ENCODE measurements around the gene COL5A2. TPM values are rescaled to one million over a fixed set of nuclear protein-coding genes. Genes with fewer than 3 reads are reported as not detected.

Gene COL5A2
- total RNA-seq, 1 donor from 2014 or later: 26.3 TPM

DNA sequence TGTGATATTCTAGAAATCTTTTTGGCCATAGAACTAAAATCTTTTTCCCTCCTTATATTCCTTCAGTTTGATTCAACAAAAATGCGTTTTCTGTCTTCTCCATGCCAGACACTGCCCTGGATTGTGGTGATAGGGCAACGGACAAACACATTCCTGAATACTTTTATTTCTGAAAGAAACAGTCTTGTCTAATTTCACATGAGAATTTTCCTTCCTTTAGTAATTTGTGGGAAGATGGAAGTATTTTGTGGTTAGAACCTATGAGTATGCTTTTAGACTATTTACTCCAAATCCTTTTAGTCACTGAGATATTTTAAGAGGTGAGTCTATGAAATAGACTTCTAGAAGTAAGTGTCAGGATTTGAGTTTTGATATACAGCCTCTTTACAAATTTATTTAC lies 49.6 kb downstream of the COL5A2 start:
- Histone ChIP-seq H3K36me3 (no peaks in the 10 kb centered on the region), H3K9me3 (no peaks in the 10 kb centered on the region), H3K27me3 (ENCODE audit: low read depth) (no peaks in the 10 kb centered on the region), H3K4me3 (no peak overlapping the region), H3K4me1 (no peaks in the 10 kb centered on the region), H3K27ac (no peak overlapping the region)
- no peak for TF ChIP-seq CTCF (IDR thresholded peaks at IDR 0.05)
- DNase-seq: no peak
- intact Hi-C loops (cut with DNase I): no loop called here
- ATAC-seq: no peak

DNA sequence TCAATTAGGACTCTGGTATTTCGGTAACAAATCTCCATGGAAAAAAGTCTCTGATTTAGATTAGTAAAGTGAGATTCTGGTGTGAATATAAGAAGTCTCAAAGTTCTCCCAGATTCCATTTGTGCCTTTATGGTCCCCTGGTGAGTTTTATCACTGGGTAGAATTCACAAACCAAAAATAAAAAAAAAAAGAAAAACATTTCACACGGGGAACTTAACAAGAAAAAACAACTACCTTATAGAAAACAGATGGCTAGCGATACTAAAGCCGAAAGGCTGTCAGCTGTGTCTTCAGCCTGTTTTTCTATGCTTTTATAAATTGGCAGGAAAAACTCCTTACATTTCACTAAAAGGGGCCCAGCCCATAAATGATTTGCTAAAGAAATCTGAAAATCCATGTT lies 50.6 kb downstream of the COL5A2 start:
- H3K4me3 ChIP-seq: no peak overlapping the region
- ATAC-seq (no peak), DNase-seq (no peak)
- H3K4me1 ChIP-seq: no peaks in the 10 kb centered on the region
- H3K36me3 ChIP-seq: no peaks in the 10 kb centered on the region
- no peak overlapping the region for H3K27ac ChIP-seq
- H3K9me3 ChIP-seq: no peaks in the 10 kb centered on the region
- intact Hi-C loops (cut with DNase I): no loop called here
- TF ChIP-seq CTCF (IDR thresholded peaks at IDR 0.05): no peak
- no peaks in the 10 kb centered on the region for H3K27me3 ChIP-seq (ENCODE audit: low read depth)

- DNase-seq: no peak
- Histone ChIP-seq H3K4me3 (no peak overlapping the region), H3K27me3 (ENCODE audit: low read depth) (no peaks in the 10 kb centered on the region), H3K4me1 (no peaks in the 10 kb centered on the region), H3K9me3 (no peaks in the 10 kb centered on the region), H3K36me3 (no peaks in the 10 kb centered on the region), H3K27ac (no peak overlapping the region)
- TF ChIP-seq CTCF (IDR thresholded peaks at IDR 0.05): no peak
- intact Hi-C loops (cut with DNase I): no loop called here
- no peak for ATAC-seq
Observed at GRCh38 chr2:189127756-189128155, 51.8 kb downstream of the COL5A2 start.

DNA sequence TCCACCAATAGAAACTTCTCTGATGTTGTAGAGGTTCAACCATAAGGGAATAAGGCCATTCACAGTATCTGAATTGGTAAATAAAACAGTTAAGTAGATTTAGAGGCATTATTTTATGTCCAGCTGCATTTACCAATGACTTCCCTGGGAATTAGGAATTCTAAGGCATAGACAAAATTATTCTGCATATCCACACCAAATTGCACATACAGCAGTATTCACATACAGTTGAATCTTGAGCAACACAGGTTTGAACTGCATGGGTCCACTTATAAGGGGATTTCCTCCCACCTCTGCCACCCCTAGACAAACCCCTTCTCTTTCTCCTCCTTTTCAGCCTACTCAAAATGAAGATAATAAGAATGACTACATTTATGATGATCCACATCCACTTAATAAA lies 54.4 kb downstream of the COL5A2 start:
- Histone ChIP-seq H3K36me3 (no peaks in the 10 kb centered on the region), H3K27ac (no peak overlapping the region), H3K4me3 (no peak overlapping the region), H3K4me1 (no peaks in the 10 kb centered on the region), H3K27me3 (ENCODE audit: low read depth) (no peaks in the 10 kb centered on the region), H3K9me3 (no peaks in the 10 kb centered on the region)
- no peak for TF ChIP-seq CTCF (IDR thresholded peaks at IDR 0.05)
- ATAC-seq (no peak), DNase-seq (no peak)
- intact Hi-C loops (cut with DNase I): no loop called here

DNA sequence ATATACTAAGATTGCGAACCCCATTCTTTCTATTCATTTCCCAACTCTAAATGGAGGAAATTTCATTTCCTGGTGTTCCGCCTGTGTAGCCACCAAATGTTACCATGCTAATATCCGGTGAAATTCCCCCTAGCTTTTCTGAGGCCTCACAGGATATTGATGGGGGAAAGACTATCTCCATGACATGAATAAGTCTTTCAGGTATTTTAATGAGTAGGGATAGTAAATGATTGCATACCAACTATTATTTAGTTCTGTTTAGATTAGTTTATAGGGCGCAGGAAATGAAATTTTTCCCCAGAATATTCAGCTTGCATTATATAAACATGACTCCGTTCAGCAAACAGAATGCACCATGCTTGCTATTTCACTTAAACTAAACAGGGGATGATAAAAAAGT lies 55.4 kb downstream of the COL5A2 start:
- intact Hi-C loops (cut with DNase I): no loop called here
- no peaks in the 10 kb centered on the region for H3K36me3 ChIP-seq
- no peaks in the 10 kb centered on the region for H3K27me3 ChIP-seq (ENCODE audit: low read depth)
- H3K9me3 ChIP-seq: no peaks in the 10 kb centered on the region
- ATAC-seq (no peak), DNase-seq (no peak)
- no peak for TF ChIP-seq CTCF (IDR thresholded peaks at IDR 0.05)
- no peak overlapping the region for H3K4me3 ChIP-seq
- no peaks in the 10 kb centered on the region for H3K4me1 ChIP-seq
- no peak overlapping the region for H3K27ac ChIP-seq

GRCh38 chr2:189118386-189118785 lies 61.2 kb downstream of the COL5A2 start:
- no peaks in the 10 kb centered on the region for H3K9me3 ChIP-seq
- H3K4me1 ChIP-seq: no peaks in the 10 kb centered on the region
- H3K27me3 ChIP-seq (ENCODE audit: low read depth): no peaks in the 10 kb centered on the region
- H3K4me3 ChIP-seq: no peak overlapping the region
- H3K36me3 ChIP-seq: no peaks in the 10 kb centered on the region
- intact Hi-C loops (cut with DNase I): no loop called here
- H3K27ac ChIP-seq: no peak overlapping the region
- TF ChIP-seq CTCF (IDR thresholded peaks at IDR 0.05): no peak
- DNase-seq: no peak
- no peak for ATAC-seq

Measured in lower lobe of right lung (tissue), 2 donors.